ENCODE data around the gene TMEM97. TPM values are rescaled to one million over a fixed set of nuclear protein-coding genes. Genes with fewer than 3 reads are reported as not detected.
A peak's percentile ranks its signal among the peaks of the same experiment; 100 is the strongest.

Gene TMEM97
- total RNA-seq, 3 donors from 2014 or later = 14.3 to 25.1 (median 18.1) TPM

- ATAC-seq = no peak
These were observed 12.0 kb upstream of the TMEM97 start for GRCh38 chr17:28306954-28307401.

GRCh38 chr17:28313841-28314240 lies 5.2 kb upstream of the TMEM97 start:
- Histone ChIP-seq H3K36me3 (ENCODE audit: low read depth) (no peaks in the 10 kb centered on the region), H3K9me3 (no peaks in the 10 kb centered on the region), H3K4me3 (no peak overlapping the region), H3K4me1 (ENCODE audit: low read depth) (peaks cover 6% of the 10 kb centered on the region)
- intact Hi-C loops (cut with DNase I, micrococcal nuclease) = no loop called here
- TF ChIP-seq CTCF (IDR thresholded peaks at IDR 0.05) = no peak
- no peak for DNase-seq
- no peak for ATAC-seq

More at GRCh38 chr17:28306954-28307401, 12.0 kb upstream of the TMEM97 start:
- intact Hi-C loops (cut with DNase I, micrococcal nuclease) = no loop called here
- DNase-seq = no peak
- Histone ChIP-seq H3K36me3 (ENCODE audit: low read depth) (no peaks in the 10 kb centered on the region), H3K4me3 (no peak overlapping the region), H3K9me3 (no peaks in the 10 kb centered on the region), H3K4me1 (ENCODE audit: low read depth) (no peaks in the 10 kb centered on the region)
- no peak for TF ChIP-seq CTCF (IDR thresholded peaks at IDR 0.05)

GRCh38 chr17:28315846-28316705 lies 2.9 kb upstream of the TMEM97 start:
- Histone ChIP-seq H3K36me3 (ENCODE audit: low read depth) (no peaks in the 10 kb centered on the region), H3K4me3 (no peak overlapping the region), H3K9me3 (no peaks in the 10 kb centered on the region), H3K4me1 (ENCODE audit: low read depth) (peaks cover 14% of the 10 kb centered on the region)
- ATAC-seq (no peak), DNase-seq (no peak)
- TF ChIP-seq CTCF (IDR thresholded peaks at IDR 0.05) = no peak
- intact Hi-C loops (cut with DNase I, micrococcal nuclease) = no loop called here

- H3K4me1 ChIP-seq (ENCODE audit: low read depth) = peaks cover 14% of the 10 kb centered on the region
- H3K9me3 ChIP-seq = no peaks in the 10 kb centered on the region
- H3K4me3 ChIP-seq = no peak overlapping the region
- intact Hi-C loops (cut with DNase I, micrococcal nuclease) = no loop called here
- TF ChIP-seq CTCF (IDR thresholded peaks at IDR 0.05) = no peak
- DNase-seq = no peak
- ATAC-seq = no peak
- no peaks in the 10 kb centered on the region for H3K36me3 ChIP-seq (ENCODE audit: low read depth)
These were observed 1.7 kb upstream of the TMEM97 start for GRCh38 chr17:28317099-28317965.

GRCh38 chr17:28317966-28318758 lies 838 bp upstream of the TMEM97 start:
- intact Hi-C loops (cut with DNase I, micrococcal nuclease) = no loop called here
- ATAC-seq = no peak

More at GRCh38 chr17:28317966-28318758, 838 bp upstream of the TMEM97 start:
- H3K4me1 ChIP-seq (ENCODE audit: low read depth) = peaks cover 14% of the 10 kb centered on the region
- H3K36me3 ChIP-seq (ENCODE audit: low read depth) = no peaks in the 10 kb centered on the region
- no peak overlapping the region for H3K4me3 ChIP-seq
- peak in 1 of 3 donors; percentile 48 for DNase-seq
- no peaks in the 10 kb centered on the region for H3K9me3 ChIP-seq
- no peak for TF ChIP-seq CTCF (IDR thresholded peaks at IDR 0.05)

Data from mucosa of descending colon (tissue), 3 donors.